Measurements from ENCODE around the gene HSD17B7.

- no peak for TF ChIP-seq POLR2AphosphoS5 (IDR thresholded peaks at IDR 0.05; ENCODE audit: low read depth)
- TF ChIP-seq CTCF (IDR thresholded peaks at IDR 0.05; ENCODE audit: insufficient read depth, low read length): no peak
- no peak for TF ChIP-seq REST (IDR thresholded peaks at IDR 0.05; ENCODE audit: insufficient replicate concordance, low read depth)
- TF ChIP-seq GABPA (IDR thresholded peaks at IDR 0.05; ENCODE audit: low read depth): no peak
Measured at GRCh38 chr1:162741574-162741973, 48.9 kb upstream of the HSD17B7 start.
